RWPE1 (cell line): Measurements from ENCODE around the gene ZC2HC1B.
A peak's percentile ranks its signal among the peaks of the same experiment; 100 is the strongest.

Source experiments
- CTCF ChIA-PET: fragments of 350-600 bp; sonication (Branson Sonifier 250); formaldehyde crosslinking; extraction: SDS; loops from one replicate; lab custom pipeline; 2021; lab: Yijun Ruan, JAX
- POLR2A ChIA-PET: fragments of 400-600 bp; formaldehyde crosslinking; extraction: SDS; loops from one replicate; lab custom pipeline; 2020; ENCODE audit warnings: antibody characterized with exemption; ENCODE audit not compliant: low non-redundant PET; lab: Yijun Ruan, JAX
- DNase-seq: peaks from one replicate; pipeline ENCODE4 v3.0.0; 2012; ENCODE audit warnings: low spot score
- H3K27ac ChIP-seq: fragments of 450-650 bp; 2 replicates; pipeline ENCODE4 v1.5.1; 2017
- TF ChIP-seq, protein P1 (sequence below): fragments of 450-650 bp; conservative IDR thresholded peaks from 2 replicates; pipeline ENCODE4 v1.5.1; 2017; ENCODE audit warnings: low read depth, mild to moderate bottlenecking

The ZC2HC1B gene

DNA sequence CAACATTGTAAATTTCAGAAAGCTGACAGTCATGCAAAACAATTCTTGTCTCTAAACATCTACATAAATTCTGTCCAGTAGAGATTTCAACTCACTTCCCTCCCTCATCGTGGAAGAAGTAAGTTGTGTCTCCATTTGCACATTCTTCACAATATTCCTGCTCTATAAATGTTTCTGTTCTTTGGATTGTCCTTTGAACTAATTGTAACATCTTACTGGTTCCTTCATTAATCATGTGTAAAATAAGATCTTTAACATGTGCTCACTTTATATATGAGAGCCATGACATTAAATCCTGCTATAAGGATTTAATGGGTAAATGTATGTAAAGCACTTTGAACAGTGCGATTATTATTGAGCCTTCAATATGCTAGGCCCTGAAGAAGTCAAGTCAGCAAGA lies 28.1 kb upstream of the ZC2HC1B start:
- ChIA-PET CTCF (interaction anchor here (0.9 kb wide), 1 partner anchor 178 kb away, joined by 3 read pairs; no protein-coding TSS in a partner anchor), POLR2A (no interaction called here)
- TF ChIP-seq, protein P1, sequence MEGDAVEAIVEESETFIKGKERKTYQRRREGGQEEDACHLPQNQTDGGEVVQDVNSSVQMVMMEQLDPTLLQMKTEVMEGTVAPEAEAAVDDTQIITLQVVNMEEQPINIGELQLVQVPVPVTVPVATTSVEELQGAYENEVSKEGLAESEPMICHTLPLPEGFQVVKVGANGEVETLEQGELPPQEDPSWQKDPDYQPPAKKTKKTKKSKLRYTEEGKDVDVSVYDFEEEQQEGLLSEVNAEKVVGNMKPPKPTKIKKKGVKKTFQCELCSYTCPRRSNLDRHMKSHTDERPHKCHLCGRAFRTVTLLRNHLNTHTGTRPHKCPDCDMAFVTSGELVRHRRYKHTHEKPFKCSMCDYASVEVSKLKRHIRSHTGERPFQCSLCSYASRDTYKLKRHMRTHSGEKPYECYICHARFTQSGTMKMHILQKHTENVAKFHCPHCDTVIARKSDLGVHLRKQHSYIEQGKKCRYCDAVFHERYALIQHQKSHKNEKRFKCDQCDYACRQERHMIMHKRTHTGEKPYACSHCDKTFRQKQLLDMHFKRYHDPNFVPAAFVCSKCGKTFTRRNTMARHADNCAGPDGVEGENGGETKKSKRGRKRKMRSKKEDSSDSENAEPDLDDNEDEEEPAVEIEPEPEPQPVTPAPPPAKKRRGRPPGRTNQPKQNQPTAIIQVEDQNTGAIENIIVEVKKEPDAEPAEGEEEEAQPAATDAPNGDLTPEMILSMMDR, result no peak
- no peak overlapping the region for H3K27ac ChIP-seq
- no peak for DNase-seq

DNA sequence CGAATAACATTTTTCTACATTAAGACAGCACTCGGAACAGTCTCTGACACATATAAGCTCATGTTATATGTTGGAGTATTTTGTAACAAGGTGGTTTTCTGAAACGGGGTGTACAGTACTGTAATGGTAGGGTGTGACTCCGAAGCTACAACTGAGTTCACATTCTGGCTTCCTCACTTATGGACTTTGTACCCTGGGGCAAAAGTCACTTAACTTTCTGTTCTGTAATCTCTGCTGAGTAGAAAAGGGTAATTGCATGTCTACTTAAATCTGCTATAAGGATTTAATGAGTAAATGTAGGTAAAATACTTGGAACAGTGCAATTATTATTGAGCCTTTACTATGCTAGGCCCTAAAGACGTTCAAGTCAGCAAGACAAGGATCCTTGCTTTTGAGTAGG lies 25.9 kb upstream of the ZC2HC1B start:
- H3K27ac ChIP-seq, result no peak overlapping the region
- POLR2A ChIA-PET, result no interaction called here
- CTCF ChIA-PET, result interaction anchor here (0.6 kb wide), 1 partner anchor 246 kb away, joined by 3 read pairs; no protein-coding TSS in a partner anchor
- DNase-seq, result no peak
- TF ChIP-seq, protein P1, result no peak

DNA sequence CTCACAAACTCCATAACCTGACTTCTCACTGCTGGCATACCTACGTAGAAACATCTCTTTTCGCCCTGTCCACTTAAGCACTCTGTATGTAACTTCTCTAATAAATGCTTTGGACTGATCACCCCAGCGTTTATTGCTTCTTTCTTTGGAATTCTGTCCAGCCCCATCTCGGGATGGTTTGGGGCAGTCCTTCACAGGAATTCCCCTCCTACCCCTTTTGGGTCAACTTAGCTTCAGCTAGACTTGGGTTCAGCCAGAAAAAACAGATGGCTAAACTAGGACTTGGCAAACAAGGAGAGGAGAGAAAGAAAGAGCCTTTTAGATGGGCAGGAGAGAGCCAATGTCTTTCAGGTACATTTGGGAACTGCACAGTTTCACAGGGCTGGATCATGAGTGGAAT lies 25.1 kb upstream of the ZC2HC1B start:
- H3K27ac ChIP-seq, result no peak overlapping the region
- ChIA-PET CTCF (interaction anchor here (0.6 kb wide), 1 partner anchor 225 kb away, joined by 4 read pairs; no protein-coding TSS in a partner anchor), POLR2A (no interaction called here)
- TF ChIP-seq, protein P1, result no peak
- no peak for DNase-seq

DNA sequence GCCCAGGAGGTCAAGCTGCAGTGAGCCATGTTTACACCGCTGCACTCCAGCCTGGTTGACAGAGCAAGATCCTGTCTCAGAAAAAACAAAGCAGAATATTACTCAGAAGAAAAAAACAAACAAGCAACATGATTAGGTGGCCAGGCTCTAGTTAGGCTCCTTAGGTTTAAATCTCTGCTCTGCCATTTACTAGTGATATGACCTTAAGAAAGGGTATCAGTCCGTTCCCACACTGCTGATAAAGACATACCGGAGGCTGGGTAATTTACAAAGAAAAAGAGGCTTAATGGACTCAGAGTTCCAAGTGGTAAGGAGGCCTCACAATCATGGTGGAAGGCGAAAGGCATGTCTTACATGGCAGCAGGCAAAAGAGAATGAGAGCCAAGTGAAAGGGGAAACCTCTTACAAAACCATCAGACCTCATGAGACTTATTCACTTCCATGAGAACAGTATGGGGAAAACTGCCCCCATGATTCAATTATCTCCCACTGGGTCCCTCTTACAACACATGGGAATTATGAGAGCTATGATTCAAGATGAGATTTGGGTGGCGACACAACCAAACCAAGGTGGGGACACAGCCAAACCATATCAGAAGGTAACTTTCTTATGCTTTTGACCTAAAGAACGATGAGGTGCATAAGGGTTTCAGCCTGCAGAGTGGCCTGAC lies 23.5 kb upstream of the ZC2HC1B start:
- no peak for DNase-seq
- ChIA-PET POLR2A (no interaction called here), CTCF (no interaction called here)
- TF ChIP-seq, protein P1, result no peak
- no peak overlapping the region for H3K27ac ChIP-seq

DNA sequence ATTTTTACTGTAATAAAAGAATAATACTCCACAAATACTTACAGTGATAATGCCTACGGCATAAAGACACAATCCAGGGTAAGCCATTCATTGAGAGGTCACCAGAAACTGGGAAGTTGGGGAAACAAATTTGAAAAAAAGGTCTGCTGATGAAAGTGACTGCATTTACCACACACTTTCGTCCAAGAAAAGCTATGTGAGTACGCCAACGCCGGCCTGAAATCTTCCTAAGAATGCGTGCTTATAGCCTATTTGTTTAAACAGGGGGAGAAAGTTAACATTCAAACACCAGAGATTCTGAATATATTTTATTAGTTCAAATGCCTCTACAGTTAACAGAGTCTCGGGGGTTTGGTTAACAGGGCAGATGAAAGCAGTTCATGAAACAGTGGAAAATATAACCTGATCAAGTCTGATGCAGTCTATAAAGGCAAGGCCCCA lies 21.8 kb upstream of the ZC2HC1B start:
- ChIA-PET CTCF (interaction anchor here (1.7 to 3.9 kb wide), 2 partner anchors 22 to 267 kb away, joined by 4 to 15 read pairs; partner anchors contain the start of gene ZC2HC1B), POLR2A (no interaction called here)
- DNase-seq, result no peak
- TF ChIP-seq, protein P1, result no peak
- peak overlapping the region; percentile 78 for H3K27ac ChIP-seq

DNA sequence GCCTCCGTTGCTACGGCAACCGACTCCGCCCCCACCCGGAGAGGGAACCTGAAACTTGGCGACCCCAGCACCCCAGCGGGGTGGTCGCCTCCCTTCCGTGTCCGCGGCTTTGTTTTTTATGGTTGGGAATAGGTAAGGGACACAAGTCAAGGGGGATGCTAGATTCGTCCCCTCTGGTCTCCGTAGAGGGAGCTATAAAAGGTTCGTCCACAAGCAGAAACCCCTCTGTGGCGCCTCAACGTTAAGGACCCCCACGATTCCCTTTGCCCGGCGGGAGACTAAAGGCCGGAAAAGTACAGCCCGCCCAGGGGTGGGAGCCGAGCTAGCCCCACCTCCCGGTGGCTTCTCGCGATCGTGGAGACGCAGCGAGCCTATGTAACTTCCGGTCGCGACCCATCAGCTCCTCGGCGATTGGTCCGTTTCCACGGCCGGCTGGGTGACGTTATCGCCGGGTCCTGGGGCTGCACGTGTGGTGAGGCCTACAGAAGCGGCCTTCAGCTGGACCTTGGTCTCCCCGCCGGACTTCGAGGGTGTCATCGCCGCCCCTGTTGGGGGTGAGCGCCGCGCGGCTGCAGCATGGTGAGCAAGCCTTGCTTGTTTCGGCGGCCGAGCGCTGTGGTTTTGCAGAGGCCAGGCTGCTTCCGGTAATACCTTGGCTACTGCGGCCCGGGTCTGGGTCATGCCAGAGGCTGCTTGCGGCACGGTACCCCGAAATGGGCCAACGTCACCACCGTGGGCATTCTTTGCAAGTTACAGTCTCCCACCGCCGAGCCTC lies 21.2 kb upstream of the ZC2HC1B start, which contains the start of gene LTV1:
LTV1 (plus strand) TSS at position 437 of the 775 bp plus-strand sequence; CDS start at position 577, 140 bp downstream.
- peak; percentile 99 for DNase-seq
- TF ChIP-seq, protein P1, result no peak
- CTCF ChIA-PET, result interaction anchor here (0.7 to 3.9 kb wide), 3 partner anchors 21 to 268 kb away, joined by 3 to 15 read pairs (median 4); partner anchors contain the start of gene ZC2HC1B
- peak within 1 kb of the TSS; percentile 78 for H3K27ac ChIP-seq
- POLR2A ChIA-PET, result no interaction called here
